GM12878 (cell line): Measurements from ENCODE around the gene ANOS1. TPM values are rescaled to one million over a fixed set of nuclear protein-coding genes. Genes with fewer than 3 reads are reported as not detected.

Experiments used
- ATAC-seq: fragments of 200-7000 bp; cut with Tn5 transposase; 3 replicates; pipeline ENCODE4 v1.9.1; 2020; ENCODE audit warnings: mild to moderate bottlenecking, moderate library complexity
- BruUV-seq: library from RNA; stranded (reverse); fragments of 400-500 nt; replicated peaks from 2 replicates; lab custom pipeline; 2021; lab: Mats Ljungman, UMichigan
- CTCF ChIA-PET: fragments of 300-600 bp; sonication (Branson Sonifier 250); formaldehyde crosslinking; extraction: SDS; loops from one replicate; lab custom pipeline; 2021; ENCODE audit warnings: inconsistent platforms; lab: Yijun Ruan, JAX
- POLR2A ChIA-PET: fragments of 350-600 bp; formaldehyde crosslinking; extraction: SDS; loops from one replicate; lab custom pipeline; 2021; ENCODE audit warnings: inconsistent platforms; lab: Charles Lee
- RAD21 ChIA-PET: fragments of 300-600 bp; sonication (Branson Sonifier 250); formaldehyde crosslinking; loops from one replicate; lab custom pipeline; 2023; ENCODE audit warnings: antibody characterized with exemption; ENCODE audit not compliant: unreplicated experiment; lab: Charles Lee
- SMC1A ChIA-PET: fragments of 300-600 bp; sonication (Branson Sonifier 250); formaldehyde crosslinking; loops from one replicate; lab custom pipeline; 2023; ENCODE audit not compliant: unreplicated experiment, uncharacterized antibody; lab: Charles Lee
- DNase-seq: peaks from one replicate; pipeline ENCODE4 v3.0.0-alpha.2; 2011; ENCODE audit warnings: low read depth, low spot score
- FAIRE-seq: peaks from 3 replicates; lab custom pipeline; 2011; peaks lifted over from hg19 to GRCh38; lab: Jason Lieb, UNC
- H2AFZ ChIP-seq: 2 replicates; pipeline ENCODE4 v1.6.0; 2011; ENCODE audit warnings: low read depth, low read length, control low read depth; ENCODE audit not compliant: control insufficient read depth
- H3K27ac ChIP-seq: 2 replicates; pipeline ENCODE4 v1.5.1; 2011; ENCODE audit warnings: control low read depth; ENCODE audit not compliant: control insufficient read depth, insufficient read depth
- H3K27me3 ChIP-seq, 2 experiments: replicated peaks in 1 of 2; 2 replicates each; pipeline versions ENCODE4 v1.6.0 to v1.6.1; 2011; ENCODE audit warnings: low read length in 1 of 2; ENCODE audit not compliant: control insufficient read depth in 2 of 2, insufficient read depth in 2 of 2
- H3K36me3 ChIP-seq, 2 experiments: 2 replicates each; pipeline ENCODE4 v1.5.1; 2011; ENCODE audit warnings: low read length in 1 of 2; ENCODE audit not compliant: control insufficient read depth in 2 of 2, insufficient read depth in 2 of 2
- H3K4me1 ChIP-seq: 2 replicates; pipeline ENCODE4 v1.6.1; 2011; ENCODE audit warnings: mild to moderate bottlenecking, low read length, moderate library complexity, mixed read lengths; ENCODE audit not compliant: control insufficient read depth, insufficient read depth
- H3K4me2 ChIP-seq: 2 replicates; pipeline ENCODE4 v1.6.0; 2011; ENCODE audit warnings: control low read depth; ENCODE audit not compliant: control insufficient read depth, insufficient read depth
- H3K4me3 ChIP-seq: fragments of 200-600 bp; sonication (generic); 2 replicates; pipeline ENCODE4 v1.5.1; 2016
- H3K79me2 ChIP-seq: 2 replicates; pipeline ENCODE4 v1.6.0; 2011; ENCODE audit warnings: low read length; ENCODE audit not compliant: control insufficient read depth, insufficient read depth
- H3K9ac ChIP-seq: 2 replicates; pipeline ENCODE4 v1.8.0; 2011; ENCODE audit warnings: low read length, control low read depth, mixed read lengths; ENCODE audit not compliant: control insufficient read depth, insufficient read depth
- H3K9me3 ChIP-seq: replicated peaks from 3 replicates; pipeline ENCODE4 v1.5.1; 2011; ENCODE audit warnings: mild to moderate bottlenecking, low read length; ENCODE audit not compliant: control insufficient read depth, insufficient read depth
- H4K20me1 ChIP-seq: 2 replicates; pipeline ENCODE4 v1.6.0; 2011; ENCODE audit not compliant: control insufficient read depth, insufficient read depth
- BCLAF1 ChIP-seq: fragments of 450-650 bp; IDR thresholded peaks from 2 replicates; pipeline ENCODE4 v1.6.1; 2017; ENCODE audit warnings: antibody characterized with exemption, mild to moderate bottlenecking, moderate library complexity
- CEBPZ ChIP-seq: fragments of 150-350 bp; IDR thresholded peaks from 2 replicates; pipeline ENCODE4 v1.6.1; 2016; ENCODE audit warnings: low read depth, low read length
- JUND ChIP-seq: IDR thresholded peaks from 2 replicates; pipeline ENCODE4 v1.6.1; 2012; ENCODE audit warnings: low read depth, mild to moderate bottlenecking, low read length, improper control_type of control experiment, moderate library complexity
- MTA2 ChIP-seq: fragments of 450-650 bp; IDR thresholded peaks from 2 replicates; pipeline ENCODE4 v1.6.1; 2016; ENCODE audit warnings: low read depth, mild to moderate bottlenecking, moderate library complexity
- PAX8 ChIP-seq: fragments of 450-650 bp; IDR thresholded peaks from 2 replicates; pipeline ENCODE4 v1.6.1; 2017; ENCODE audit warnings: mild to moderate bottlenecking, moderate library complexity
- RUNX3 ChIP-seq: IDR thresholded peaks from 2 replicates; pipeline ENCODE4 v1.6.1; 2012; ENCODE audit warnings: low read length, inconsistent platforms
- TCF12 ChIP-seq: IDR thresholded peaks from 2 replicates; pipeline ENCODE4 v1.6.1; 2011; ENCODE audit warnings: low read depth, mild to moderate bottlenecking, low read length
- WRNIP1 ChIP-seq: IDR thresholded peaks from 2 replicates; pipeline ENCODE4 v1.6.1; 2011; ENCODE audit warnings: low read depth, low read length, improper control_type of control experiment, borderline replicate concordance
- in situ Hi-C: fragments of 300-500 bp; cut with MboI; formaldehyde crosslinking; loops from 9 replicates; pipeline ENCODE4 v1.14.3; 2018; ENCODE audit warnings: mixed read lengths
- intact Hi-C: fragments of 100-400 bp; cut with micrococcal nuclease; formaldehyde crosslinking; loops from one replicate; pipeline ENCODE4 v1.14.2; 2022; ENCODE audit not compliant: unreplicated experiment
- polyA plus RNA-seq, 11 experiments: library from polyadenylated mRNA; depleted of rRNA in 4 of 11; unstranded in 6 of 11; stranded (reverse) in 5 of 11; fragments of >200 nt; fragmentation: Nextera tagmentation in 4 of 11; fragmentation: Illumina TruSeq in 1 of 11; extraction: Ambion mirVana in 4 of 11; extraction: Trizol in 1 of 11; gene quantifications; 1 replicate in 1 of 11; 2 replicates in 10 of 11; pipeline versions ENCODE4 v1.2.1 to v1.2.3, GENCODE V29; 2011 to 2016; ENCODE audit warnings: inconsistent platforms in 2 of 11, missing spikeins in 2 of 11, low read depth in 1 of 11
- total RNA-seq, 4 experiments: library from RNA; depleted of rRNA in 3 of 4; stranded (reverse); fragments of >200 nt in 3 of 4; fragmentation: Illumina TruSeq in 1 of 4; extraction: Trizol in 1 of 4; gene quantifications; 2 replicates each; pipeline versions ENCODE4 v1.2.1 to v1.2.3, GENCODE V29; 2013 to 2021

Gene ANOS1
- total and polyA plus RNA-seq, 10 of the 15 experiments (the other 5 are each of a cell fraction or from before 2014, with no cell fraction given), result under 0.01 to 4.0 (median 0.03) TPM; not detected in 3

GRCh38 chrX:8586953-8587352 lies 145.0 kb downstream of the ANOS1 start:
- no peak for DNase-seq
- TF ChIP-seq CEBPZ, result no peak
- no peak for TF ChIP-seq TCF12
- TF ChIP-seq WRNIP1, result no peak
- no peak for TF ChIP-seq PAX8
- no peak for TF ChIP-seq BCLAF1
- no peak for TF ChIP-seq RUNX3
- no peak for TF ChIP-seq MTA2
- TF ChIP-seq JUND, result no peak
- H3K27me3 ChIP-seq, result no peaks in the 10 kb centered on the region
- CTCF ChIA-PET, result no interaction called here
- no peak for ATAC-seq
- SMC1A ChIA-PET, result no interaction called here
- no peaks in the 10 kb centered on the region for H3K79me2 ChIP-seq
- in situ Hi-C loops, result no loop called here
- BruUV-seq, result no TSS peak
- H2AFZ ChIP-seq, result no peak overlapping the region
- no peaks in the 10 kb centered on the region for H3K9me3 ChIP-seq
- no peaks in the 10 kb centered on the region for H3K4me1 ChIP-seq
- no peaks in the 10 kb centered on the region for H3K36me3 ChIP-seq
- intact Hi-C loops, result no loop called here
- no peak for FAIRE-seq
- H4K20me1 ChIP-seq, result no peaks in the 10 kb centered on the region
- H3K4me2 ChIP-seq, result no peak overlapping the region
- no peak overlapping the region for H3K27ac ChIP-seq
- H3K9ac ChIP-seq, result no peak overlapping the region
- RAD21 ChIA-PET, result no interaction called here
- POLR2A ChIA-PET, result no interaction called here
- no peak overlapping the region for H3K4me3 ChIP-seq
